Right lobe of liver (tissue), 4 donors: ENCODE data around the gene FLOT2.
A peak's percentile ranks its signal among the peaks of the same experiment; 100 is the strongest.
"Not testable (repeated sequence)": the region's sequence is repeated elsewhere in the genome, so short reads cannot be mapped to it uniquely, and the experiment has no call there.

Source experiments
- CTCF ChIP-seq, 4 donors: fragments of 200-600 bp in 3 of 4; fragments of 450-650 bp in 1 of 4; IDR thresholded peaks; one replicate each; pipeline versions ENCODE4 v1.5.1 to v1.8.0; 2016 to 2022; ENCODE audit warnings: antibody characterized with exemption in 4 of 4, mild to moderate bottlenecking in 2 of 4
- POLR2A ChIP-seq: fragments of 450-650 bp; IDR thresholded peaks from one replicate; pipeline ENCODE4 v1.6.1; 2017; ENCODE audit warnings: antibody characterized with exemption, mild to moderate bottlenecking
- donor health status: DM: no; HTN: no; CAD: no.
- donor health status: DM: no; HTN: no; CAD: no.
- donor health status: DM: no; HTN: yes; CAD: no.

DNA sequence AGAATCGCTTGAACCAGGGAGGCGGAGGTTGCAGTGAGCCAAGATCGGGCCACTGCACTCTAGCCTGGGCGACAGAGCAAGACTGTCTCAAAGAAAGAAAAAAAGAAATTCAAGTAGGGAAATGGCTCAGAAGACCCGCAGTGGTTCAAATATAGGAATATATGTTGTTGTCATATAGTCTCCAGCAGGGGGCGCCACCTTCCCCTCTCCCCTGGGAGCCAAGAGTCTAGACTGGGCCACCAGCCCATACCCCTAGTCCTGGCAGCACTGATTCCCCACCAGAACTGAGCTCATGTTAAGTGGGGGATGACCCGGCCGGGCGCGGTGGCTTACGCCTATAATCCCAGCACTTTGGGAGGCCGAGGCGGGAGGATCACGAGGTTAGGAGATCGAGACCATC, 48.9 kb downstream of the FLOT2 start:
- TF ChIP-seq CTCF (IDR thresholded peaks at IDR 0.05), result peak; percentile 22 to 44 (median 33)
- not testable (repeated sequence) for TF ChIP-seq POLR2A
